ENCODE measurements around the gene SGCE. TPM values are rescaled to one million over a fixed set of nuclear protein-coding genes. Genes with fewer than 3 reads are reported as not detected.

SGCE gene
- total and polyA plus RNA-seq, 10 of the 15 experiments (the other 5 are each of a cell fraction or from before 2014, with no cell fraction given), result 30.5 to 80.1 (median 49.2) TPM

DNA sequence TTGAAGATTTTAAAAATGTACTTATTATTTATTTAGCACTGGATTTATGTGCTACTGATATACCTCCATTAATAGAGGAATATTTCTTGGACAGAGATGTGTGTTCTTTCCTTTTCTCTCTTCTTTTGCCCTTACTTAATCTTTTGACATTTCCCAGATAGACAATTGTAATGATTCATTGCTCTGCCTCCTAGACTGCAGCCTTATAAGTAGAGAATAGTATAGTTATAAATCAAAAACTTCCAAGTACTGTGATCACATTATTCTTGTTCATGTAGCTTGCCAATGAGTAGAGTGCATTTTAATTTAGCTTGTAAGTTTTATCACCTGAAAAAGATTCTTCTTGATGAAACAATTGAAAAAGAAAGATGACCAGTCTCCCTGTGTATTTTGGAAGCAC lies 98.7 kb downstream of the SGCE start:
- TF ChIP-seq, protein P1, sequence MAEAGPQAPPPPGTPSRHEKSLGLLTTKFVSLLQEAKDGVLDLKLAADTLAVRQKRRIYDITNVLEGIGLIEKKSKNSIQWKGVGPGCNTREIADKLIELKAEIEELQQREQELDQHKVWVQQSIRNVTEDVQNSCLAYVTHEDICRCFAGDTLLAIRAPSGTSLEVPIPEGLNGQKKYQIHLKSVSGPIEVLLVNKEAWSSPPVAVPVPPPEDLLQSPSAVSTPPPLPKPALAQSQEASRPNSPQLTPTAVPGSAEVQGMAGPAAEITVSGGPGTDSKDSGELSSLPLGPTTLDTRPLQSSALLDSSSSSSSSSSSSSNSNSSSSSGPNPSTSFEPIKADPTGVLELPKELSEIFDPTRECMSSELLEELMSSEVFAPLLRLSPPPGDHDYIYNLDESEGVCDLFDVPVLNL (IDR thresholded peaks at IDR 0.05; ENCODE audit: low read depth, low read length), result no peak
- TF ChIP-seq SMC3 (IDR thresholded peaks at IDR 0.05; ENCODE audit: borderline replicate concordance, low read length) (no peak), CBFB (IDR thresholded peaks at IDR 0.05; ENCODE audit: low read depth) (no peak), HCFC1 (IDR thresholded peaks at IDR 0.05; ENCODE audit: low read length) (no peak), TCF12 (IDR thresholded peaks at IDR 0.05; ENCODE audit: low read depth, low read length) (no peak), SREBF1 (IDR thresholded peaks at IDR 0.05; ENCODE audit: low read length) (no peak), IKZF2 (IDR thresholded peaks at IDR 0.05) (no peak), CHD1 (IDR thresholded peaks at IDR 0.05; ENCODE audit: low read depth, low read length) (no peak)
- TF ChIP-seq, protein P2, sequence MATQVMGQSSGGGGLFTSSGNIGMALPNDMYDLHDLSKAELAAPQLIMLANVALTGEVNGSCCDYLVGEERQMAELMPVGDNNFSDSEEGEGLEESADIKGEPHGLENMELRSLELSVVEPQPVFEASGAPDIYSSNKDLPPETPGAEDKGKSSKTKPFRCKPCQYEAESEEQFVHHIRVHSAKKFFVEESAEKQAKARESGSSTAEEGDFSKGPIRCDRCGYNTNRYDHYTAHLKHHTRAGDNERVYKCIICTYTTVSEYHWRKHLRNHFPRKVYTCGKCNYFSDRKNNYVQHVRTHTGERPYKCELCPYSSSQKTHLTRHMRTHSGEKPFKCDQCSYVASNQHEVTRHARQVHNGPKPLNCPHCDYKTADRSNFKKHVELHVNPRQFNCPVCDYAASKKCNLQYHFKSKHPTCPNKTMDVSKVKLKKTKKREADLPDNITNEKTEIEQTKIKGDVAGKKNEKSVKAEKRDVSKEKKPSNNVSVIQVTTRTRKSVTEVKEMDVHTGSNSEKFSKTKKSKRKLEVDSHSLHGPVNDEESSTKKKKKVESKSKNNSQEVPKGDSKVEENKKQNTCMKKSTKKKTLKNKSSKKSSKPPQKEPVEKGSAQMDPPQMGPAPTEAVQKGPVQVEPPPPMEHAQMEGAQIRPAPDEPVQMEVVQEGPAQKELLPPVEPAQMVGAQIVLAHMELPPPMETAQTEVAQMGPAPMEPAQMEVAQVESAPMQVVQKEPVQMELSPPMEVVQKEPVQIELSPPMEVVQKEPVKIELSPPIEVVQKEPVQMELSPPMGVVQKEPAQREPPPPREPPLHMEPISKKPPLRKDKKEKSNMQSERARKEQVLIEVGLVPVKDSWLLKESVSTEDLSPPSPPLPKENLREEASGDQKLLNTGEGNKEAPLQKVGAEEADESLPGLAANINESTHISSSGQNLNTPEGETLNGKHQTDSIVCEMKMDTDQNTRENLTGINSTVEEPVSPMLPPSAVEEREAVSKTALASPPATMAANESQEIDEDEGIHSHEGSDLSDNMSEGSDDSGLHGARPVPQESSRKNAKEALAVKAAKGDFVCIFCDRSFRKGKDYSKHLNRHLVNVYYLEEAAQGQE (IDR thresholded peaks at IDR 0.05; ENCODE audit: low read depth, low read length), result no peak
- TF ChIP-seq, protein P3, sequence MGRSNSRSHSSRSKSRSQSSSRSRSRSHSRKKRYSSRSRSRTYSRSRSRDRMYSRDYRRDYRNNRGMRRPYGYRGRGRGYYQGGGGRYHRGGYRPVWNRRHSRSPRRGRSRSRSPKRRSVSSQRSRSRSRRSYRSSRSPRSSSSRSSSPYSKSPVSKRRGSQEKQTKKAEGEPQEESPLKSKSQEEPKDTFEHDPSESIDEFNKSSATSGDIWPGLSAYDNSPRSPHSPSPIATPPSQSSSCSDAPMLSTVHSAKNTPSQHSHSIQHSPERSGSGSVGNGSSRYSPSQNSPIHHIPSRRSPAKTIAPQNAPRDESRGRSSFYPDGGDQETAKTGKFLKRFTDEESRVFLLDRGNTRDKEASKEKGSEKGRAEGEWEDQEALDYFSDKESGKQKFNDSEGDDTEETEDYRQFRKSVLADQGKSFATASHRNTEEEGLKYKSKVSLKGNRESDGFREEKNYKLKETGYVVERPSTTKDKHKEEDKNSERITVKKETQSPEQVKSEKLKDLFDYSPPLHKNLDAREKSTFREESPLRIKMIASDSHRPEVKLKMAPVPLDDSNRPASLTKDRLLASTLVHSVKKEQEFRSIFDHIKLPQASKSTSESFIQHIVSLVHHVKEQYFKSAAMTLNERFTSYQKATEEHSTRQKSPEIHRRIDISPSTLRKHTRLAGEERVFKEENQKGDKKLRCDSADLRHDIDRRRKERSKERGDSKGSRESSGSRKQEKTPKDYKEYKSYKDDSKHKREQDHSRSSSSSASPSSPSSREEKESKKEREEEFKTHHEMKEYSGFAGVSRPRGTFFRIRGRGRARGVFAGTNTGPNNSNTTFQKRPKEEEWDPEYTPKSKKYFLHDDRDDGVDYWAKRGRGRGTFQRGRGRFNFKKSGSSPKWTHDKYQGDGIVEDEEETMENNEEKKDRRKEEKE (IDR thresholded peaks at IDR 0.05), result no peak
- Histone ChIP-seq H2AFZ (ENCODE audit: control insufficient read depth, low read depth, low read length) (no peak overlapping the region), H3K4me2 (ENCODE audit: control insufficient read depth, insufficient read depth) (no peak overlapping the region), H3K4me1 (ENCODE audit: control insufficient read depth, insufficient read depth, low read length) (no peaks in the 10 kb centered on the region; the same call in 1 of the 2 replicates), H3K27me3 (replicated peaks in 1 of 2; ENCODE audit: control insufficient read depth in 2 of 2, insufficient read depth in 2 of 2, low read length in 1 of 2) (no peaks in the 10 kb centered on the region), H3K36me3 (ENCODE audit: control insufficient read depth in 2 of 2, insufficient read depth in 2 of 2, low read length in 1 of 2) (no peaks in the 10 kb centered on the region; a peak in 2 of 4 replicates), H3K27ac (ENCODE audit: control insufficient read depth, insufficient read depth) (no peak overlapping the region), H4K20me1 (ENCODE audit: control insufficient read depth, insufficient read depth) (no peaks in the 10 kb centered on the region), H3K9me3 (replicated peaks; ENCODE audit: control insufficient read depth, insufficient read depth, low read length) (no peaks in the 10 kb centered on the region), H3K79me2 (ENCODE audit: control insufficient read depth, insufficient read depth, low read length) (no peaks in the 10 kb centered on the region), H3K4me3 (no peak overlapping the region), H3K9ac (ENCODE audit: control insufficient read depth, insufficient read depth, low read length) (no peak overlapping the region)
- CTCF ChIA-PET, result interaction anchor here (1.0 kb wide), 1 partner anchor 108 kb away, joined by 3 read pairs; no protein-coding TSS in a partner anchor
- no TSS peak for BruUV-seq (replicated peaks)
- in situ Hi-C loops (cut with MboI) (no loop called here), intact Hi-C loops (cut with micrococcal nuclease; ENCODE audit: unreplicated experiment) (no loop called here)
- SMC1A ChIA-PET (ENCODE audit: uncharacterized antibody, unreplicated experiment), result interaction anchor here (0.7 to 1.0 kb wide), 3 partner anchors 11 to 40 kb away, joined by 3 read pairs; no protein-coding TSS in a partner anchor
- RAD21 ChIA-PET (ENCODE audit: unreplicated experiment), result no interaction called here
- DNase-seq (ENCODE audit: low read depth, low spot score) (no peak), FAIRE-seq (no peak), ATAC-seq (no peak)
- POLR2A ChIA-PET, result no interaction called here

All from GM12878 (cell line).